ENCODE measurements around the gene DDX41.
"Not testable (repeated sequence)": the region's sequence is repeated elsewhere in the genome, so short reads cannot be mapped to it uniquely, and the experiment has no call there.

DDX41 gene

DNA sequence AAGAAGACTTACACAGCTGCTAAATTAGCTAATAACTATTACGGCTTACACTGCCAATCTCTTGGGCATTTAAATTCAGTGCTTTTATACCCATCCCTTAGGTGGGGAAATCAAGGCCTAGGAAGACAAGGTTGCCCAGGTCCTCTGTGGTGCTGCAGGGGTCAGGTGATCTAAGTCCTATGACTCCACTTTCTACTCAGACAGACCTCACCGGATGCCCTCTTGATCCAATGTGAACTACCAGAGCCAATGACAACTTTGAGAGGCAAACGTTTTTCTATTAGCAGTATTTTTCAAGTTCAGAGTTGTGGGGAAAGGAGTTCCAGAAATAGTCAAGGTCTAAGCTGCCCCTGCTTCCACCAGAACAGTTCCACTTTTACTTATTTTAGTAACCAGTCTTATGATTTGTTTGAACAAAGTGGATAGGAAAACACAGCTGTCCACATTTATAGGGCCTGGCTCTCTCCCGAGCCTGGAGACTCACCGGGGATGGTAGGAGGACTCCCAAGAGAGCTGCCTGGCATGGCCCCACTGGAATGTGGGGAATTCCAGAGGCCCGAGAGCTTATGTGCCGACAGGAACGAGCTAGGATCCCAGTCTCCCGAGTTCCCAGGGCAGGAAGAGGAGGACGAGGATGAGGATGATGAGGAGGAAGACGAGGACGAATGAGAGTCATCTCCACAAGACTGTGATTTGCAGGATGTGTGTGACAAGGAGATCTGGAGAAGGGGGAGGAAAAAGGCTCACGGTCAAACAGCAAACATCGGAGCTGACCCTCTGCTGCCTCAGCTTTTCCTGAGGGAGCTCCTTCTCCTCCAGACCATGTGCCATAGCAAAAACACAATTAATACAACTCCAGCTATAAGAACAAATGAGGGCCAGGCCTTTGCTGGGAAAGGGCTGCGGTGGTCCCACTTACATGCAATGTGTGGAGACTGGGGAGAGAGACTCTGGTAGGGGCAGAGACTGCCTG is 20.9 kb upstream of the DDX41 start:
- DNase-seq, result no peak

- no peak for DNase-seq
Observed at GRCh38 chr5:177536386-177536785, 19.6 kb upstream of the DDX41 start.

GRCh38 chr5:177535125-177535524 is 18.4 kb upstream of the DDX41 start:
- no peak for DNase-seq

DNA sequence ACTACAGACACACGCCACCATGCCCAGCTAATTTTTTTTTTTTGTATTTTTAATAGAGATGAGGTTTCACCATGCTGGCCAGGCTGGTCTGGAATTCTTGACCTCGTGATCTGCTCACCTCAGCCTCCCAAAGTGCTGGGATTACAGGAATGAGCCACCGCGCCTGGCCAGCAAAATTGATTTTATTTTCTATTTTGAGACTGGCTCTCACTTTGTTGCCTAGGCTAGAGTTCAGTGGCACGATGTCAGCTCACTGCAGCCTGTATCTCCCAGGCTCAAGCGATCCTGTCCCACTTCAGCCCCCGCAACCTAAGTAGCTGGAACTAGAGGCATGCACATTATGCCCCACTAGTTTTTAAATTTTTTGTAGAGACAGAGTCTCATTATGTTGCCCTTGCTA is 17.7 kb upstream of the DDX41 start:
- DNase-seq, result not testable (repeated sequence)

GRCh38 chr5:177531209-177531940 is 14.6 kb upstream of the DDX41 start:
- DNase-seq, result no peak

GRCh38 chr5:177530638-177531037 is 13.9 kb upstream of the DDX41 start:
- DNase-seq, result no peak

- no peak for DNase-seq
Observed at GRCh38 chr5:177529247-177530203, 12.8 kb upstream of the DDX41 start.

DNA sequence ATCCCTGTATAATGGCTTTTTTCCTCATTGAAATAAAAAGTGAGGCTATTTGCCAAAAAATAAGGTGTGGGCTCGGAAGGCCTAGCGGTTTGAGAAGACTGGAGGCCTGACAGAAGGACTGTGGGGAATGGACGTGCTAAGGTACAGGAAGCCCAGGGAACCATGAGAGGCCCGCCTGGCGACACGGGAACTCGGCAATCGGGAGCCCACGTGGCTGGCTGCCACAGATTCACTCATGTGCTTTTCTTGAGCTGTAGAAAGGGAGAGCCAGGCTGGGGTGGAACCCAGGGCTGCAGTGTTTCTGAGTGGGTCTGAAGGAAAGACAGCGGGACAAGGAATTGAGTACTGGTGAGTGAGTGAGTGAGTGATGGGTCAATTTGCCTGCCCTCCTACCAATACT is 11.9 kb upstream of the DDX41 start:
- DNase-seq, result no peak

DNA sequence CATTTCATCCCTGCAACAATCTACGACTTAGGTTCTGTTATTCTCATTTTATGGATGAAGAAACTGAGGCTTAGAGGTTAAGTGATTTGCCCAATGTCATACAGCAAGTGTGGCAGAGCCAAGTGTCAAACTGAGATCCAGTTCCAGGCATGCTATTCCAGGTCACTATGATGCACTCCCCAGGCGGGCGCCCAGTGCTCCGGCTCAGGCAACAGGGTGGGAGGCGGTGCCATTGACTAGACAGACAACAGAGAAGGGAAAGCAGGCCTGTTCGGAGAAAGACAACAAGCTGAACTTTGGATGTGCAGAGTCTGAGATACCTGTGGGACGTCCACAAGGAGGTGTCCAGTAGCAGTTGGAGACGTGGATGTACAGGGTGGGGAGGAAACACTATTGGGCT is 10.8 kb upstream of the DDX41 start:
- DNase-seq, result no peak

DNA sequence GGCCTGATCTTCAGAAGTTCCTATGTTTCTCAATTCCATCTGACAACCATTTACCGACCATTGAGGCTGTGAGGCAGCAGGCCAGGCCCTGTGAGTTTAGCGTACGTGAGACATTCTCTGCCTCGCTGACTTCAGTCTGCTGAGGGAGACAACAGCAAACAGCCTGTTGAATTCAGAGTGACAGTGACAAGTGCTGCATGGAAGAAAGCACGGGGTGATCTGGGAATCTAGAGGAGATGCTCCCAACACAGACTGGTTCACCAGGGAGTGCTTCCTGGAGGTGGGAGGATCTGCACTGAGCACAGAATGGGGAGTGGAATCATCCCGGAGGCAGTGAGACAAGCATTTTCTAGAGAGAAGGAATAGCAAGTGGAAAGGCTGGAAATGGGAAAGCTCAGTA is 10.0 kb upstream of the DDX41 start:
- DNase-seq, result no peak

DNA sequence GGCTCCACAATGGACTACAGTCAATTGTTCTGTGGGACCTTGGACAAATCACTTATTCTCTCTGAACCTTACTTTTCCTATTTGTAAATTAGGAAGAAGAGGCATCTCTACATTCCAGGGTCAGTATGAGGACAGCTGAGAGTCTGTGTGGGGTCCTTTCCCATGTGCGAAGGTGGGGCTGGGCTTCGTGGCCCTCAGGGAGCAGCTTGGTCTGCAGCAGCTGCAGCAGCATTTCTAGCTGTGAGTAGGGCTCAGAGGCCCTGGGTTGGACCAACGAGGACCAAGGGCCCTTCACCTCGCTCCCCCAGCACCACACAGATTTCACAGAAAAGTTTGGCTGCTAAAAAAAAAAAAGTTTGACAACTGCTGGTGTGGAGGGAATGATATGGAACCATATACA is 9.4 kb upstream of the DDX41 start:
- DNase-seq, result no peak

DNA sequence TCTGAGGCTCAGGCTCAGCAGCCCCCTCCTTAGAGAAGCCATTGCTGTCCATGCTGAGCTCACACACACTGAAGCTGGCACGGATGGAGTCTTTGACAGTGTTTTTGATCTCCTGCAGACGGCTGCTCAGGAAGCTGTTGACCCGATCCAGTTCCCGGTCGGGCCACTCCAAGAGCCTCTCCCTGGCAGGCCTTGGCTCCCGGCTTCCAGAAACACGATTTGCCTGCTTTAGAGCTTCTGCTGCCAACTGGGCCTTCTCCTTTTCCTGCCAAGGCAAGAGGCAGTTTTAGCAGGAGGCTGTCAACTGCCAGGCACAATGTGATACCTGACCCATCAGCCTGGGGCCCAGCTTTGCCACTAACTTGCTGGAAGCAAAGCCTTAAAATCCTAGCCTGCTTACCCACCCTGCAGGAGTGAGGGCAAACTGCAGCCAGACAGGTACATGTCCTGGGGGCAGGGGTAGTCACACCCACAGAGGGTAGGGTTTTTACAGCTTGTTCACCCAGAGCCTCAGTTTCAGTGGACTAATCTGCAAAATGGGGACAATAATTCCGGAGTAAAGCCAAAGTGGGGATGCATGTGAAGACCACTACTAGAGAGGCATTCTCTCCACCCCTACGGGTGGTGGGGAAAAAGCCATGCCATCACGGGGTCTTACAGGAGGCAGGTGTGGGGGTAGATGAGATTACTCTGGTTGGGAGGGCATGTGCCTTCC is 8.3 kb upstream of the DDX41 start:
- DNase-seq, result no peak

- no peak for DNase-seq
Observed at GRCh38 chr5:177524539-177524900, 7.8 kb upstream of the DDX41 start.

GRCh38 chr5:177523711-177524538 is 7.2 kb upstream of the DDX41 start:
- DNase-seq, result no peak

GRCh38 chr5:177520916-177521513 is 4.3 kb upstream of the DDX41 start:
- no peak for DNase-seq

DNA sequence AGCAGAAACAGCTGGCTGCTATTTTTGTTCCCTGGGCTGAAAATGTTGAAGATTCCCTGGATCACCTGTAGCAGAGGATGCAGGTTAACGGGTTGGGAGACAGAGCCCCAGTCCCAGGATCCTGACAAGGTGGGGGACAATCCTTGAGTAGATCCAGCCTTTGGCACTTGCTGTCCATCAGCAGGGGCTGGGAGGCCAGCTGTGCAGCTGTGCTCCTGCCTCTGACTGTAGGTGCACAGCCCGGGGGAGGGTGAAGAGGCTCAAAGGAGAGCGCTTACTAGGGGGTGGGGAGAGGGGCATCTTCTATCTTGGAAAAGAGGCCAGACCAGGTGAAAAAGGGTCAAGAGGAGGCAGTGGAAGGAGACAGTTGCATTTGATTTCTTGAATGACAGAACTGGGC is 3.5 kb upstream of the DDX41 start:
- no peak for DNase-seq

DNA sequence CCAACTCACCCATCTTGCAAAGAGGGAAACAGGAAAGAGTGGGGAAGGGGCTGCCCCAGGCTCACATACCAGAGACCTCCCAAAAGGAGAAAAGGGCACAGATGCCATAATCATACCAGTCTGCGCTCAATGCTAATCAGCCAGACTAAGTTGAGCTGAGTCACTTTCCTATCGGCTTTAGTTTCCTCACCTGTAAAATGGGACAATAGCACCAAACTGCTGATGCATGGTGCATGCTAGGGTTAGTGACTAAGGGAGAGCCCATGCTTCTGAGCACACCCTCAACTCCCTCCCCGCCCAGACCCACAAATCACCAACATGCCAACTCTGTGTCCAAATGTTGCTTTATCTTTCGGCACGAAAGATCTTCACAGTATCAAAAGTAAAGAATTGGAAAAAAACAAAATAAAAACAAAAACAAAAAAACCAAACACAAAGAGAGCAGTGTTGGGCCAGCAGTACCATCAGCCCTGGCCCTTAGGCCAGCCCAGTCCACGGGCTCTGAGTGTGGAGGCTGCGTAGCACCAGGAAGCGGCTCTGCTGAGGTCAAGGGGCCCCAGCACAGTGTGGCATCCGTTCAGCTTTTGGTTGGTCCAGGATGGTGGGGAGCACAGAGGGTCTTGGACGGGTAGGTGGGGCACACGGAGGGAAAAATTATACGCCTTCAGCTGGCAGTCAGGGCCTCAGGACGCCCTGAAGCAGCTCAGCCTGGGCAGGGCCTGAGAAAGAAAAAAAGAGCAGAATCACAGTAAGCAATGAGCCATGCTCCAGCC is 2.9 kb upstream of the DDX41 start:
- DNase-seq, result no peak

DNA sequence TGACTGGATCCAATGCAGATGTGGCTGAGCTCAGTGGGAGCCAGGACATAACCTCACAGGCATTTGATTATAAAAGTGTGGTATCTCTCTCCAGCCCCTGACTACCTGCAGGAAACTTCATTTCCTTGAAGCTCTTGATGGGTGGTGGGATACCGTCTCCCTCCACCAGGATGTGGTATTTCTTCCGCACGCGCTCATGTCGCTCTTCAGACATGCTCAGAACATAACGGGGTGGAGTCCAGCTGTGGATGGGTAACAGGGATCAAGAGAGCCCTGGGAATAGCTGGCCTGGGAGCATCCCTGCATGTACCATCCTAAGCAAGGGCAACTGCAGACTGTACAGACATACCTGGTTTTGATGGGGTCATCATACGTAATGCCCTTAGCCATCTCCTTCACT is 1.2 kb downstream of the DDX41 start:
- no peak for DNase-seq

DNA sequence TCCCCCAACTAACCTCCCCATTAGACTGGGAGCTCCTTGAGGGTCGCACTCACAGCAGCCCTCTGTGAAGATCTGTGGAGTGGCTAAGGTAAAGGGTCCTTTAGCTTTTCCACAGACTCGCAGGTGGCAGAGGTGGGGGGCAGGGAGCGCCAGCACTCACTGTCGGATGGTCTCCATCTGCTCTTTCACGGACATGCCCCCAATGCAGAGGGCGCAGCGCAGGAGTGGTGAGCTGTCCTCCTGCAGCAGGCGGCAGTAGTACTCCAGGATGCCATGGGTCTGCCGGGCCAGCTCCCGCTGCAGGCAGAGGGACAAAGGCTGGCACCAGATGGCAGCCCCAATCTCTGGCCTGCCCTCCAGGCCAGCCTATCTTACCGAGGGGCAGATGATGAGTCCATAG is 2.2 kb downstream of the DDX41 start:
- no peak for DNase-seq

- no peak for DNase-seq
Observed at GRCh38 chr5:177513500-177513899, 3.3 kb downstream of the DDX41 start.
